Hematopoietic multipotent progenitor cell (in vitro differentiated cells): Measurements from ENCODE around the gene AKAP1. TPM values are rescaled to one million over a fixed set of nuclear protein-coding genes. Genes with fewer than 3 reads are reported as not detected.

Experiments
- DNase-seq, 3 donors: peaks; one replicate each; pipeline ENCODE4 v3.0.0-alpha.2; 2011 to 2015; ENCODE audit warnings: low read depth in 2 of 3, low spot score in 2 of 3
- total RNA-seq: library from RNA; depleted of rRNA; stranded (reverse); fragments of >200 nt; gene quantifications from one replicate; pipeline ENCODE4 v1.2.3, GENCODE V29; 2012

The AKAP1 gene
- total RNA-seq, 1 donor, result 42.8 TPM

DNA sequence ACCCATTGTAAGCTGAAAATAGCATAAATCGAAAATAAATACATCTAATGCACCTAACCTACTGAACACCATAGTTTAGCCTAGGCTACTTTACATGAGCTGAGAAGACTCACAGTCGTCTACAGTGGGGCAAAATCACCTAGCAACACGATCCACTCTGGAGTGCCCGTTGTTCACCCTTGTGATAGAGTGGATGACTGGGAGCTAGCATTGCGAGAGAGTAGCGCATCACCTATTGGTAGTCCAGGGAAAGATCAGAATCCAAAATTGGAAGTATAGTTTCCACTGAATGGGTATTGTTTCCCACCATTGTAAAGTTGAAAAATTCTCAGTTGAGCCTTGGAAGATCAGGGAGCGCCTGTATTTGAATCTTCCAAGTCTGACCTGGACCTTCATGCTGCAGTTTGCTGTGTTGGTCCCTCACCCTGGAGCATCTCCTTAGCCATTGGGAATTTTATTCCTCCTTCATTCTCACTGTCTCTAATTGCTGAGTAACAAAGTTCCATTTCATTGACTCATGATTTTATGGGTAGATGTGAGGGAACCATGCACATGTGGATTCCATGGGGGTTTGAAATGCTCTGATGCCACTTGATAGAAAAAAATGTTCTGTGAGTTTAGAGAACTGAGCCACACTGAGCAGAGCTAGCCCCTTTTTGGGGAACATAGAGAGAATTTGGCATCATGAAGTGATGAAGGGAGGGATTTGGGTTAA is 19.6 kb downstream of the AKAP1 start:
- DNase-seq, result no peak

- no peak for DNase-seq
These were observed 20.5 kb downstream of the AKAP1 start for GRCh38 chr17:57105591-57105990.

DNA sequence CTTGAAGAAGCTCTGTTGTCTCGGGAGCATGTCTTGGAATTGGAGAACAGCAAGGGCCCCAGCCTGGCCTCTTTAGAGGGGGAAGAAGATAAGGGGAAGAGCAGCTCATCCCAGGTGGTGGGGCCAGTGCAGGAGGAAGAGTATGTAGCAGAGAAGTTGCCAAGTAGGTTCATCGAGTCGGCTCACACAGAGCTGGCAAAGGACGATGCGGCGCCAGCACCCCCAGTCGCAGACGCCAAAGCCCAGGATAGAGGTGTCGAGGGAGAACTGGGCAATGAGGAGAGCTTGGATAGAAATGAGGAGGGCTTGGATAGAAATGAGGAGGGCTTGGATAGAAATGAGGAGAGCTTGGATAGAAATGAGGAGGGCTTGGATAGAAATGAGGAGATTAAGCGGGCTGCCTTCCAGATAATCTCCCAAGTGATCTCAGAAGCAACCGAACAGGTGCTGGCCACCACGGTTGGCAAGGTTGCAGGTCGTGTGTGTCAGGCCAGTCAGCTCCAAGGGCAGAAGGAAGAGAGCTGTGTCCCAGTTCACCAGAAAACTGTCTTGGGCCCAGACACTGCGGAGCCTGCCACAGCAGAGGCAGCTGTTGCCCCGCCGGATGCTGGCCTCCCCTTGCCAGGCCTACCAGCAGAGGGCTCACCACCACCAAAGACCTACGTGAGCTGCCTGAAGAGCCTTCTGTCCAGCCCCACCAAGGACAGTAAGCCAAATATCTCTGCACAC is 21.2 kb downstream of the AKAP1 start:
- DNase-seq, result peak in 1 of 3 donors; percentile 19

DNA sequence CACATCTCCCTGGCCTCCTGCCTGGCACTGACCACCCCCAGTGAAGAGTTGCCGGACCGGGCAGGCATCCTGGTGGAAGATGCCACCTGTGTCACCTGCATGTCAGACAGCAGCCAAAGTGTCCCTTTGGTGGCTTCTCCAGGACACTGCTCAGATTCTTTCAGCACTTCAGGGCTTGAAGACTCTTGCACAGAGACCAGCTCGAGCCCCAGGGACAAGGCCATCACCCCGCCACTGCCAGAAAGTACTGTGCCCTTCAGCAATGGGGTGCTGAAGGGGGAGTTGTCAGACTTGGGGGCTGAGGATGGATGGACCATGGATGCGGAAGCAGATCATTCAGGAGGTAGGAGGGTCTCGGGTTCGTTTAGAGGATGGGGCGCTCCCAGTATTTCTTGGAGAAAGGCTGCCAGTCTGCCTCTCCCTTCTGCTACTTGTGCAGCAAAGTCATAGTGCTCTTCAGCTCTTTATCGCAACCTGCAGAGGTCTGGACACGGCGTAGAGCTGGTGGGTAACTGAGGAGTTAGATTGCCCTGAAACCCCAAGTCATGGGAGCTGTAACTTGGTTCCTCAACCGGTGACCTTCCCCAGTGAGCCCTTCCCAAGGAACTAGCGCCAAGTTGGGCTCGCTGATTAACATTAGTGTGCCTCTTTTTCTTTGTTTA is 21.9 kb downstream of the AKAP1 start:
- DNase-seq, result no peak

DNA sequence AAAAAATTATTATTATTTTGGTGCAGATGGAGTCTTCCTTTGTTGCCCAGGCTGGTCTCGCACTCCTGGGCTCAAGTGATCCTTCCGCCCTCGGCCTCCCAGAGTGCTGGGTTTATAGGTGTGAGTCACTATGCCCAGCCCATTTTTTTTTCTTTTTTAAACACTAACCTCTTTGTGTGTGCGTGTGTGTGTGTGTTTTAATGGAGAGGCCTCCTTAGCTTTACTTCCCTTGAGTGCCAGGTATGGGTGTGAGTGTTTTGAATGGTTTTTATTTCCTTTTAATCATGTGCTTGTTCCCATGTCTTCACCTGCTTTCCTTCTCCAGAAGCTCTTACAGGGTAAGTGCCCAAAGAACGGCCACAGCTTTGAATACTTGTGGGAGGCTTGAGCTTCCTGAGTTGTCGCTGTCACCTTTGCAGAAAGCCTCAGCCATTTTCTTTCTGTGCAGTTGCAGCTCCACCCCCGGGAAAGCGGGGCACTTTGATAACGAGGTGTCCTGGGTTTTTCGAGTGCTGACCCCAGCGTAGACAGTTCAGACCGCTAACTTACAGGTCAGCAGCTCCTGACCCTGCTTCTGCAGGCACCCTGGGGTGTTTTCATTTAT is 22.6 kb downstream of the AKAP1 start:
- DNase-seq, result no peak

DNA sequence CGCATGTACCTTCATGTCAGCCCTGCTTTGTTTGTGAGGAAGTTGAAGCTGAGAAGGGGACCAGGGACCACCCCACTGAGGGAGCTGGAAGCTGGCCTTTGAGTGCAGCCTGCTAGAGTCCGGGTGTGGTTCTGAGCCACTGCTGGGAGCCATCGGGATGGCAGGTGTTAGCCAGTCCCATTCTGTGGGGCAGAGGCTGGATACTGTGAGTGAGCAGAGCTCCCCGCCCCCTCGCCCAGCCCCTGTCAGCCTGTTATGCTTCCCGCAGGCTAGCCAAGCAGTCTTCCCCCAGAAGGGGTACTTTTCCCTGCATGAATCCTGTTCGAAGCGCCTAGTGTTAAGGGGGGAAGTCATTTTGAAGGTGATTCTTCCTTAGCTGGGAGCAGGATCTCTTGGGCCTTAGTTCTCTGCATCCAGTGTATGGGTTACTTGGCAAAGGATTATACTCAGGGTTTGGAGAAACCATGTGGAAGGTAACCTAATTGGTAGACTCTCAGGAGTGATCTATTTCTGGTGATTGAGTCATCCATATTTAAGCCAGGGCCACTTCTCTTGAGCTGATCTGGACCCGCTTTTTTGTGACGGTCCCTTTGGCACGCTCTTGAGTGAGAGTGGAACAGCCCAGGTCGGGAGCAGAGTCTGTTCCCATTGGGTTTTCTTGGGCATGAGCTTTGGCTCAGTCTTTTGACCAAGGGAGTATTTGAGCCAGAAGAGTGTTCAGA is 23.8 kb downstream of the AKAP1 start:
- no peak for DNase-seq

GRCh38 chr17:57109393-57110151 is 24.5 kb downstream of the AKAP1 start:
- no peak for DNase-seq

DNA sequence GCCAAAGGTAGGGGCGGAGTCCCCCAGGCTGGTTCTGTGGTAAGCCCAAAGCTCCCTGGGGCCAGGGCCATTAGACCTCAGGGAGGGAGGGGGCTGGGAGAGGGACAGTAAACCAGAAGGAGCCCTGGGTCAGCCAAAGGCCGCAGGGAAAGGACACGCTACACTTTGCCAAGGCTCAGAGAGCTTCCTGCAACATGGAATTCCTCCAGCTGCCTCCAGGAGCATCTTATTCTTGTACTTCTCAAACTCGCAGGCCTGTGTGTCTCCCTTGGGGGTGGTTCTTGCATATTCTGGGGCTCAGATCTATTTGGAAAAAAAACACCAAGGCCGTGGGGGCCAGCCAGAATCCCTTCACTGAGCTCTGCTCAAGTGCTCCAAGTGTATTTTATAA is 25.1 kb downstream of the AKAP1 start:
- no peak for DNase-seq

DNA sequence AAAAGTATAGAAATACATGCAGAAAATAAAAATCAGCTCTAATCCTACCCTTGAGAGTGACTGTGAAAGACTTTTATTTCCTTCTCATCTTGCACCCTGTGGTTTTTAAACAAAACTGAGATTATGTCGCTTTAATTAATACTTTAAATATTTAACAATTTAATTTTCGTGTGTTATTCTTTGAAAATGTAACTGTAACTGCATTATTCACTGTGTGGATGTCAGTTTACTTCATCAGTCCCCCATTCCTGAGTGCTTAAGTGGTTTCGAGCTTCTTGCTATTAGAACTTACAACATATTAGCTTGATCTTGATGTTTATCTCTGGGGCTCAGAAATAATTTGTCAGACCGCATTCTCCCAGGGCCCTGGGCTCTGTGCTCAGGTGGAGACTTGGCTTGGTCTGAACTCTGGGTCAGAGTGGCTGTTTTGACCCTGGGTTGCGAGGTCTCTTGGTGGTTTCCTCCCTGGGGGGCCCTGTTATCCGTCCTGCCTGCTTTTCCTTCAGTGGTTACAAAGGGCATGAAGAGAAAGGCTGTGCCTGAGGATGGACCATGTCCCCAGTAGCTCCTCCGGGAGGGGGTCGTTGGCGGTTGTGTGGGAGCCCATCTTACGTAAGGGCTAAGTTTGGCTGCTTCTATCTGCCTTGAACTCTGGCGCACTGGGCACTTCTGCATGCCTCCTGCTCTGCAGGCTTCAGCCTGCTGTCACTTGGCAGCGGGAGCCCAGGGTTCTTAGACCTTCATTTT is 25.7 kb downstream of the AKAP1 start:
- no peak for DNase-seq

DNA sequence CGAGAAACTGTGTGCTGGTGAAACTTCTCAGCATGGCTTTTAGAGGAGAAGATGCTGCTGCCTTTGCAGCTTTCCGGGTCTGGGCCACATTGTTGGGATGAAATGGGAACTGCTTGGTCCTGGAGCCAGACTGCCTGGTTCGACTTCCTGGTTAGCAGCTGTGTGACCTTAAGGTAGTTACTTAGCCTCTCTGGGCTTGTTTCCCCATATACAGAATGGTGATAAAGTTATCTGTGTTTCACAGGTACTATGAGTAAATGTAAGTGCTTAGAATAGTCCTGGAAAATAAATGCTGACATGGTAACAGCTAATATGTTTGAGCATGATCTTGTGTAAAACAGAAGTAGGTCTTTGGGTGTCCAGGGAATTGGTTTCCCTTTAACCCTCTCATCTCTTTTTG is 26.3 kb downstream of the AKAP1 start:
- no peak for DNase-seq

- no peak for DNase-seq
These were observed 28.0 kb downstream of the AKAP1 start for GRCh38 chr17:57113011-57113410.

DNA sequence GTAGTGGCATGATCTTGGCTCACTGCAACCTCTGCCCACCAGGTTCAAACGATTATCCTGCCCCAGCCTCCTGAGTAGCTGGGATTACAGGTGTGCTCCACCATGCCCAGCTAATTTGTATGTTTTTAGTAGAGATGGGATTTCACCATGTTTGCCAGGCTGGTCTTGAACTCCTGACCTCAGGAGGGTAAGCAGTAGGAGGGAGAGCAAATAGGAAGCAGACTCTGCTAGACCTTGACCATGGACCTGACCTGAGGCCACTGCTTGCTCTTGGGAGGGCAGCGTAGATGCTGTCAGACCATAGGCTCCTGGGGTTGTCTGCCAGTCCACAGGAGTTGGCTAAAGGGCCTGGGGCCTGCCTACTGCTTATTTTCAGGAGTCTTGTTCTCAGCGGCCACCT is 28.6 kb downstream of the AKAP1 start:
- DNase-seq, result no peak

DNA sequence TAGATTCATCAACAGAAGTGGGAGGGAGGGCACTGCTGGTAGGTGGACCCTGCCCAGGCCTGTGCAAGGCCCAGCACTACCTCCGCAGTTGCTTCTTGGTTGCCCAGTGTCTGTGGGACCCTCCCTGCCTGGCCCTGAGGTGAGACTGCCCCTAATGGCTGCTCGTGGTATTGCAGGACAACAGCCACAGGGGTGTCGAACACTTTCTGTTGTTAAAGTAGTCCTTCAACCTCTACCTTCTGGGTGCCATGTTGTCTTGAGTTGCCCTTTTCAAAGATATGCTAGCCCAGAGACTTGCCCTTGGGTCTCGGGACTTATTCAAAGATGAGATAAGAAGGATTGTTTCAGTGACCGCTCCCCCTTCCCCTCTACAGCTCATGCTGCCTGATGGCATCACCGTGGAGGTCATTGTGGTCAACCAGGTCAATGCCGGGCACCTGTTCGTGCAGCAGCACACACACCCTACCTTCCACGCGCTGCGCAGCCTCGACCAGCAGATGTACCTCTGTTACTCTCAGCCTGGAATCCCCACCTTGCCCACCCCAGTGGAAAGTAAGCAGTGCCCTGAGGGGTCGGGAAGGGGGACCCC is 29.1 kb downstream of the AKAP1 start:
- DNase-seq, result peak; percentile 35 to 62 (median 37)

- no peak for DNase-seq
These were observed 30.3 kb downstream of the AKAP1 start for GRCh38 chr17:57115377-57115776.

- DNase-seq, result no peak
These were observed 30.9 kb downstream of the AKAP1 start for GRCh38 chr17:57115916-57116315.

DNA sequence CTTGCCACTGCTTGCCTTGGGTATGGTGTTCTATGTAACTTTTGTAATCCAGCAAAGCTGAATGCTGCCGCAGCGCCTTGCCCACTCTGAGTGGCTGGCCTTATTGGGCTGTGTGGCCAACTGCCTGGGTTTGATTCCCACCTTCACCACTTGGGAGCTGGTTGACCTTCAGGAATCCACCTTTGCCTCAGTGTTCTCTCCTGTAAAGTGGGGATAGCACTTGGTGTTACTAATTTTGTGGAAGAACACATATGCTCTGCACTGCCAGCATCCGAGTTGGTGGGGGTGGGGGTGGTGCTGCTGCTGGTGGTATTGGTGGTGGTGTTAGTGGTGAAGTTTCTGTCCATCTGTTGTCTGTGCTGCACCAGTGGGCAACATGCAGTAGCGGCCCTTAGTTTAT is 32.8 kb downstream of the AKAP1 start:
- DNase-seq, result no peak

DNA sequence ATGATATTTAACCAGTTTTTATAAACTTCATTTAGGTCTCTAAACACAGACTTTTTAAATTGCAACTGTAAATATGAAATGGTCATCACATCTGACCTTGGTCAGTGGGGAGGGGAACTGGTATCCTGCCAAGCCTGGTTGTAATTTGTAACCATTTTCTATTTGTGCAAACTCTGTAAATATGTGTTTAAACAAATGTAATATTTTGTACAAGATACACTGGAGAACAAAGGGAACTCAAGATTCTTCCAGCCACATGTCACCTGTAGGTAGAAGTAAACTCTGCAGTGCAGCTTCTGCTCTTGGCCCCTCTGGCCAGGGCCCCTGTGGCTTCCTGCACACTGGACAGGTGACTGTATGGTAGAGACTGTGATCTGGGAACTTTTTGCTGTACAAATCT is 35.8 kb downstream of the AKAP1 start:
- no peak for DNase-seq

DNA sequence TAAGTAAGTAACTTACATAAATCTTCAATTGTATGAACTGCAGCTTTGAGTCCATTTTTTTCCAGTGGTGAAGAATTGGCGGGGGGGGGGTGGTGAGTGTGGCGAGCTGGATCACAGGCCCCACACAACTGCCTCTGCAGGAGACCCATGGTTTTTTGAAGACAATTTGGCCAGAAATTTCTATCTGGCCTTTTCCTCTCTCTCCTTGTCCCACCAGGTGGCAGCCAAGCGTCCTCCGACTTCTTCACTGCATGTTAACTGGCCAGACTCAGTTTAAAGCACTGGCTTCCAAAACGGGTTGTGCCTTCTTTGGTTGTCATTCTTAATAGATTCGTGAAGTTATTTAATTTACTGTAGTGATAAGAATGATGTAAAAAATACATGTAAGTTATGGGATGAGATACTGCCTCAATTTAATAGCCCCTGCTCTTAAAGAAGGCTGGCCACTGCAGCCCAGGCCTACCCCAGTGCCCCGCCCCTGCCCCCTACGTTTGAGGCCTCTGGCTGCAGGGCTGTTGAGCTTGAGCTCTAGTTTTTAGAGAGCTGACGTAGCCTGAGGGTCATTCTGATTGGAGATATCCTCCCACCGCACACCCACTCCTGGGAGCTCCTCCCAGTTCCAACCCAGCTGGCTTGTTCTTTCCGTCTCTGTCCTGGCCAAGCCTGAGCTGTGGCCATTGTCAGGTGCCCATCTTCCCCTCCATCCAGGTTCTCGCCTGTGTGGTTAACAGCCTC is 36.4 kb downstream of the AKAP1 start:
- peak in 2 of 3 donors; percentile 28 to 65 for DNase-seq
